ENCODE data around the gene PRSS57. TPM values are rescaled to one million over a fixed set of nuclear protein-coding genes. Genes with fewer than 3 reads are reported as not detected.
A peak's percentile ranks its signal among the peaks of the same experiment; 100 is the strongest.
"Not testable (repeated sequence)": the region's sequence is repeated elsewhere in the genome, so short reads cannot be mapped to it uniquely, and the experiment has no call there.

The PRSS57 gene
- total RNA-seq, 1 donor from 2014 or later, result not detected

DNA sequence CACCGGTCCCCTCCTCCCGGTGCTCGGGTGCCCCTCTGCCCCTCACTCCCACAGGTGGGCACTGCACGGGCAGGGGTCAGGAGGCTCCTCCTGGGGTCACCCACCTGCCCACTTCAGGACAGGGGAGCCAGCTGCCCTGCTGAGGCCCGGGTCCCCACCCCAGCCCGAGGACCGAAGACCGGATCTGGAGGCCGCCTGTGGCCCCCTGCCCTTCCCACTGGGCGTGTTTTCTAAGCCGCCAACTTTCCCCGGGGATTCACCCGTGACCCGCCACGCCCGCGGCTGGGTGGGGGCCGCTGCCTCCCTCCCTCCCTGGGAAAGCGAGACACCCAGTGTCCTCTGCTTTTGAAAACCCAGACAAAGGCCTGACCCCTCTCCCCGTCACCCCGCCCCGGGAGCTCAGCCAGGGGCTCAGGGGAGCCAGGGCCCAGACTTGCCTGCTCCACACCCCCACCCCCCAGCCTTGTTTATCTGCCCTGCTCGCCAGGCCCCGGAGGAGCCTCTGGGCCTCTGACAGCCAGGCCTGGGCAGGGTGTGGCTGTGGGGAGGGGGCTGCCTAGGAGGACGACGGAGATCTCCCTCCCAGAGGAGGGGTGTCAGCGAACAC lies 14.8 kb upstream of the PRSS57 start:
- Histone ChIP-seq H3K4me1 (ENCODE audit: control insufficient read depth in 3 of 3, insufficient read depth in 3 of 3, low read length in 3 of 3) (peaks cover 0 to 2% (median 0%) of the 10 kb centered on the region in 3 donors), H3K27ac (ENCODE audit: low read depth, low read length) (peak overlapping the region; percentile 62), H3K9ac (ENCODE audit: low read depth in 1 of 3, low read length in 3 of 3) (peak overlapping the region in 2 of 3 donors; percentile 38 to 79), H3K9me3 (ENCODE audit: control insufficient read depth in 3 of 3, low read length in 3 of 3) (peaks cover 0 to 2% (median 0%) of the 10 kb centered on the region in 3 donors), H3K4me3 (ENCODE audit: low read length in 3 of 3) (peak overlapping the region; percentile 14 to 61 (median 35)), H3K36me3 (ENCODE audit: control insufficient read depth in 3 of 3, insufficient read depth in 3 of 3, low read length in 3 of 3) (no peaks in the 10 kb centered on the region), H3K27me3 (ENCODE audit: control insufficient read depth in 3 of 3, insufficient read depth in 3 of 3, low read length in 3 of 3) (peaks cover 5 to 12% (median 12%) of the 10 kb centered on the region in 3 donors)

DNA sequence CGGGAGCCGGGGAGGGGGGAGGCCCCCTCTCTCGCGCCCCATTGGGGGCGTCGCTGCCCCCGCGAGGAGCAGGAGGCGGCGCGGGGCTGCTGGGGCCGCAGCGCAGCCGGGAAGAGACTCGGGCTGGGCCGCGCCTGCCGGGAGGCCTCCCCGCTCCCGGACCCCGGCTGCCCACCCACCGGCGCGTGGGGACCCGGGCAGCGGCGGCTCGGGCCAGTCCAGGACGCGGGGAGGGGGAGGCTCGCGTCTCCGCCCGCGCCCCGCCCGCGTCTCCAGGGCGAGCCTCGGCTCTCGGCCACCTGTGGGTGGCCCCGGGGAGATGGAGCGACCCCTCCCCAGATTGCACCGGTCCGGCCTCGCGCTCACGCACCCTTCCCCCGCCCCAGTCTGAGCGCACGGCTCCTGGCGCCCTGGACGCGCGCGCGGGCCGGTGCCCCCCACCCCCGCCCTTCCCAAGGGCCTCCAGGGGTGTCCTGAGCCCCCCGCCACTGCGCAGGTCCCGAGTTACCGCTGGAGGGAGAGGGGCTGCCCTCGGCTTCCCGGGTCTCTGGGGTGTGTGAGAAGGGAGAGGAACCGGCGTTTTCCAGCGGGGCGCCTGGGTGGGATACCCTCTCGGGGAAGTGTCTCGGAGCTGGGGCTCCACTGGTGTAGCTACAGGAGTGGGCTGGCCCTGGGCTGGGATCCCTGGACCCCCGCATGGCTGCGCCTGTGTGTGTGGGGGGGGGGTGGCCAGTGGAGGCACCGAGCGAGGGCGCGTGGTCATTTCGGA lies 14.1 kb upstream of the PRSS57 start:
- Histone ChIP-seq H3K4me1 (ENCODE audit: control insufficient read depth in 3 of 3, insufficient read depth in 3 of 3, low read length in 3 of 3) (peaks cover 0 to 2% (median 0%) of the 10 kb centered on the region in 3 donors), H3K9ac (ENCODE audit: low read depth in 1 of 3, low read length in 3 of 3) (peak overlapping the region; percentile 38 to 79 (median 43)), H3K27ac (ENCODE audit: low read depth, low read length) (peak overlapping the region; percentile 62), H3K9me3 (ENCODE audit: control insufficient read depth in 3 of 3, low read length in 3 of 3) (peaks cover 0 to 2% (median 0%) of the 10 kb centered on the region in 3 donors), H3K36me3 (ENCODE audit: control insufficient read depth in 3 of 3, insufficient read depth in 3 of 3, low read length in 3 of 3) (no peaks in the 10 kb centered on the region), H3K27me3 (ENCODE audit: control insufficient read depth in 3 of 3, insufficient read depth in 3 of 3, low read length in 3 of 3) (peaks cover 5 to 17% (median 16%) of the 10 kb centered on the region in 3 donors), H3K4me3 (ENCODE audit: low read length in 3 of 3) (peak overlapping the region; percentile 35 to 61 (median 51))

DNA sequence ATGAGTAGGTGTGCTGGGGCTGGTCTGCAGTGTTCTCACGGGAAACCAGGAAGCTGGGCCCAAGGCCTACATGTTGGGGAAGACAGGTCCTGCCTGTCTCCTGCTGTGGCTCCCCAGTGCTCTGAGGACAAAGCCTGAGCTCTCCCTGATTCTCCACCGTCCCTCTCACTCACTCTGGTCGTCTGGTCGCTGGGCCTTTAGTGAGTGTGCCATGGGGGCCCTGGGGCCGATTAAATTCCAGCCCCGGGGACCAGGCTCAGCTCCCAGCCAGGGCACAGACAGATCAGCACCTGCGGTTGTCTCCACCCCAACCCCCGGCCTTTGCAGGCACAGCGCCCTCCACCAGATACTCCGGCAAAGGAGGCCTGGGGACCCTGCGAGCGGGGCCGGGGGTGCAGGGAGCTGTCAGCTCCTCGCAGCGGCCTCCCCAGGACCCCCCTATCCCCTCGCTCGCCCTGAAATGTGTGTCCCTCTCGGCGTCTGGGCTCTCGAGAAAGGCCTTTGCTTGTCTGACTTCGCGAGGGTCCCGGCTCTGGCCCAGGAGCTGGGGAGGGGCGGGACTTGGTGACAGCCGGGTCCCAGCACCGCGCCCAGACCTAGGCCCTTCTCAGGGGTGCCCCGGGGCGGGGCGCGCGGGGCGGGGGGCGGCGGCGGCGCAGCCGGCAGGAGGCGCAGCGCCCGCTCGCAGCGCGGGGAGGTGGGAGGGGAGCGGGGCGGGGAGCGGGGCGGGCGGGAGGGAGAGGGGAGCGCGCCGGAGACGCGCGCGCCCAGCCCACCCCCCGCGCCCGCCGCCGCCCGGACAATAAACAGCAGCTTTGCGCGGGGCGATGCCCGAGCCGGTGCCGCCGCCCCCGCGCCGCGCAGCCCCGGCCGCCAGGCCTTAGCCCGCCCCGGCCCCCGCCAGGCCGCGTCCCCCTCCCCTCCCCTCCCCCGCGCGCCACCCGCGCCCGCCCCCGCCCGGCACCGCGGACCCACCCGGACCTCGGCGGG lies 13.2 kb upstream of the PRSS57 start, which contains the start of gene PALM:
TSS of gene PALM (plus strand) at position 782 of the 990 bp plus-strand sequence. CDS start 212 bp downstream, outside the sequence.
- Histone ChIP-seq H3K9ac (ENCODE audit: low read depth in 1 of 3, low read length in 3 of 3) (peak within 1 kb of the TSS; percentile 38 to 79 (median 43)), H3K27ac (ENCODE audit: low read depth, low read length) (peak within 1 kb of the TSS; percentile 62)

GRCh38 chr19:704447-704741 lies 9.1 kb upstream of the PRSS57 start:
- Histone ChIP-seq H3K9ac (ENCODE audit: low read depth in 1 of 3, low read length in 3 of 3) (no peak overlapping the region), H3K4me3 (ENCODE audit: low read length in 3 of 3) (peak overlapping the region in 1 of 3 donors; percentile 41), H3K4me1 (ENCODE audit: control insufficient read depth in 3 of 3, insufficient read depth in 3 of 3, low read length in 3 of 3) (peaks cover 0 to 4% (median 0%) of the 10 kb centered on the region in 3 donors), H3K27ac (ENCODE audit: low read depth, low read length) (no peak overlapping the region), H3K9me3 (ENCODE audit: control insufficient read depth in 3 of 3, low read length in 3 of 3) (peaks cover 0 to 2% (median 0%) of the 10 kb centered on the region in 3 donors), H3K36me3 (ENCODE audit: control insufficient read depth in 3 of 3, insufficient read depth in 3 of 3, low read length in 3 of 3) (no peaks in the 10 kb centered on the region), H3K27me3 (ENCODE audit: control insufficient read depth in 3 of 3, insufficient read depth in 3 of 3, low read length in 3 of 3) (peaks cover 17 to 28% (median 26%) of the 10 kb centered on the region in 3 donors)

More for the DNA sequence above, 13.2 kb upstream of the PRSS57 start, which contains the start of gene PALM:
- peaks cover 0 to 4% (median 0%) of the 10 kb centered on the region in 3 donors for H3K4me1 ChIP-seq (ENCODE audit: control insufficient read depth in 3 of 3, insufficient read depth in 3 of 3, low read length in 3 of 3)
- no peaks in the 10 kb centered on the region for H3K36me3 ChIP-seq (ENCODE audit: control insufficient read depth in 3 of 3, insufficient read depth in 3 of 3, low read length in 3 of 3)
- H3K9me3 ChIP-seq (ENCODE audit: control insufficient read depth in 3 of 3, low read length in 3 of 3), result peaks cover 0 to 2% (median 0%) of the 10 kb centered on the region in 3 donors
- peak within 1 kb of the TSS; percentile 35 to 61 (median 51) for H3K4me3 ChIP-seq (ENCODE audit: low read length in 3 of 3)
- H3K27me3 ChIP-seq (ENCODE audit: control insufficient read depth in 3 of 3, insufficient read depth in 3 of 3, low read length in 3 of 3), result peaks cover 7 to 22% (median 20%) of the 10 kb centered on the region in 3 donors

- H3K36me3 ChIP-seq (ENCODE audit: control insufficient read depth in 3 of 3, insufficient read depth in 3 of 3, low read length in 3 of 3), result no peaks in the 10 kb centered on the region
- H3K9ac ChIP-seq (ENCODE audit: low read depth in 1 of 3, low read length in 3 of 3), result no peak overlapping the region
- no peak overlapping the region for H3K27ac ChIP-seq (ENCODE audit: low read depth, low read length)
- peak overlapping the region in 2 of 3 donors; percentile 14 to 41 for H3K4me3 ChIP-seq (ENCODE audit: low read length in 3 of 3)
- peaks cover 0 to 2% (median 0%) of the 10 kb centered on the region in 3 donors for H3K9me3 ChIP-seq (ENCODE audit: control insufficient read depth in 3 of 3, low read length in 3 of 3)
- peaks cover 0 to 4% (median 0%) of the 10 kb centered on the region in 3 donors for H3K4me1 ChIP-seq (ENCODE audit: control insufficient read depth in 3 of 3, insufficient read depth in 3 of 3, low read length in 3 of 3)
- peaks cover 20 to 28% (median 26%) of the 10 kb centered on the region in 3 donors for H3K27me3 ChIP-seq (ENCODE audit: control insufficient read depth in 3 of 3, insufficient read depth in 3 of 3, low read length in 3 of 3)
Observed at GRCh38 chr19:703651-704446, 8.6 kb upstream of the PRSS57 start.

GRCh38 chr19:703329-703650 lies 8.0 kb upstream of the PRSS57 start:
- Histone ChIP-seq H3K4me3 (ENCODE audit: low read length in 3 of 3) (peak overlapping the region in 2 of 3 donors; percentile 14 to 22), H3K27me3 (ENCODE audit: control insufficient read depth in 3 of 3, insufficient read depth in 3 of 3, low read length in 3 of 3) (peaks cover 19 to 26% (median 24%) of the 10 kb centered on the region in 3 donors), H3K27ac (ENCODE audit: low read depth, low read length) (no peak overlapping the region), H3K9ac (ENCODE audit: low read depth in 1 of 3, low read length in 3 of 3) (peak overlapping the region in 1 of 3 donors; percentile 16), H3K9me3 (ENCODE audit: control insufficient read depth in 3 of 3, low read length in 3 of 3) (peaks cover 0 to 2% (median 0%) of the 10 kb centered on the region in 3 donors), H3K4me1 (ENCODE audit: control insufficient read depth in 3 of 3, insufficient read depth in 3 of 3, low read length in 3 of 3) (peaks cover 0 to 4% (median 0%) of the 10 kb centered on the region in 3 donors), H3K36me3 (ENCODE audit: control insufficient read depth in 3 of 3, insufficient read depth in 3 of 3, low read length in 3 of 3) (no peaks in the 10 kb centered on the region)

- H3K27me3 ChIP-seq (ENCODE audit: control insufficient read depth in 3 of 3, insufficient read depth in 3 of 3, low read length in 3 of 3), result peaks cover 17 to 22% (median 19%) of the 10 kb centered on the region in 3 donors
- not testable (repeated sequence) for H3K9ac ChIP-seq (ENCODE audit: low read depth in 1 of 3, low read length in 3 of 3); H3K27ac ChIP-seq (ENCODE audit: low read depth, low read length); H3K9me3 ChIP-seq (ENCODE audit: control insufficient read depth in 3 of 3, low read length in 3 of 3); H3K4me3 ChIP-seq (ENCODE audit: low read length in 3 of 3); H3K4me1 ChIP-seq (ENCODE audit: control insufficient read depth in 3 of 3, insufficient read depth in 3 of 3, low read length in 3 of 3); H3K36me3 ChIP-seq (ENCODE audit: control insufficient read depth in 3 of 3, insufficient read depth in 3 of 3, low read length in 3 of 3)
Observed at GRCh38 chr19:702847-703246, 7.6 kb upstream of the PRSS57 start.

- not testable (repeated sequence) for H3K4me3 ChIP-seq (ENCODE audit: low read length in 3 of 3); H3K9ac ChIP-seq (ENCODE audit: low read depth in 1 of 3, low read length in 3 of 3); H3K9me3 ChIP-seq (ENCODE audit: control insufficient read depth in 3 of 3, low read length in 3 of 3); H3K4me1 ChIP-seq (ENCODE audit: control insufficient read depth in 3 of 3, insufficient read depth in 3 of 3, low read length in 3 of 3); H3K36me3 ChIP-seq (ENCODE audit: control insufficient read depth in 3 of 3, insufficient read depth in 3 of 3, low read length in 3 of 3); H3K27ac ChIP-seq (ENCODE audit: low read depth, low read length)
- peaks cover 16 to 31% (median 22%) of the 10 kb centered on the region in 3 donors for H3K27me3 ChIP-seq (ENCODE audit: control insufficient read depth in 3 of 3, insufficient read depth in 3 of 3, low read length in 3 of 3)
Observed at GRCh38 chr19:699885-700284, 4.6 kb upstream of the PRSS57 start.

GRCh38 chr19:698529-698928 lies 3.3 kb upstream of the PRSS57 start:
- H3K27me3 ChIP-seq (ENCODE audit: control insufficient read depth in 3 of 3, insufficient read depth in 3 of 3, low read length in 3 of 3), result peaks cover 13 to 34% (median 14%) of the 10 kb centered on the region in 3 donors
- not testable (repeated sequence) for H3K27ac ChIP-seq (ENCODE audit: low read depth, low read length); H3K9me3 ChIP-seq (ENCODE audit: control insufficient read depth in 3 of 3, low read length in 3 of 3); H3K4me1 ChIP-seq (ENCODE audit: control insufficient read depth in 3 of 3, insufficient read depth in 3 of 3, low read length in 3 of 3); H3K4me3 ChIP-seq (ENCODE audit: low read length in 3 of 3); H3K9ac ChIP-seq (ENCODE audit: low read depth in 1 of 3, low read length in 3 of 3); H3K36me3 ChIP-seq (ENCODE audit: control insufficient read depth in 3 of 3, insufficient read depth in 3 of 3, low read length in 3 of 3)

Data from skeletal muscle tissue (tissue), 4 donors.